Astrocyte of the spinal cord (primary cell): ENCODE measurements around the gene MGST2.
A peak's percentile ranks its signal among the peaks of the same experiment; 100 is the strongest.

Experiments
- DNase-seq: peaks from one replicate; pipeline ENCODE4 v3.0.0; 2011; ENCODE audit warnings: low read depth, low spot score
- H3K4me3 ChIP-seq: 2 replicates; pipeline ENCODE4 v1.5.1; 2011; ENCODE audit warnings: low read depth, mild to moderate bottlenecking, low read length, moderate library complexity
- CTCF ChIP-seq: IDR thresholded peaks from 2 replicates; pipeline ENCODE4 v1.5.1; 2012; ENCODE audit warnings: low read depth, mild to moderate bottlenecking, low read length, inconsistent platforms
- in situ Hi-C: cut with HindIII; loops from 2 replicates; pipeline ENCODE4 v1.10.0; 2017; ENCODE audit warnings: low sequenced_read_pairs

MGST2 gene

DNA sequence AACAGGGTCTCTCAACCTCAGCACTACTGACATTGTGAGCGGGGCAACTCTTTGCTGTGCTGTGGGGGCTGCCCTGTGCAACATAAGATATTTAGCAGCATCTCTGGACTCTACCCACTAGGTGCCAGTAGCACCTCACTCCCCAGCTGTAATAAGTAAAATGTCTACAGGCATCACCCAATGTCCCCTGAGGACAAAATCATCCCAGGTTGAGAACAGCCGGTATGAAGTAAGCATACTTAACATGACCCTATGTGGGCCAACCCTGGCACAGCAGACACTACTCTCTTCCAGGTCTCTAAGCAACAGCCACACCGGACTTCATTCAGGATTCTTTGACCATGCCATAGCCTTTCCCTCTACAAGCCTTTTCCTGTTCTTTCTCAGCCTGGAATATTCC, 10.5 kb upstream of the MGST2 start:
- peak; percentile 44 for TF ChIP-seq CTCF
- in situ Hi-C loops = no loop called here
- H3K4me3 ChIP-seq = no peak overlapping the region
- peak; percentile 40 for DNase-seq

- in situ Hi-C loops = no loop called here
- peak; percentile 88 for TF ChIP-seq CTCF
- DNase-seq = peak; percentile 79
- H3K4me3 ChIP-seq = no peak overlapping the region
These were observed 8.8 kb upstream of the MGST2 start for GRCh38 chr4:139656614-139657486.

DNA sequence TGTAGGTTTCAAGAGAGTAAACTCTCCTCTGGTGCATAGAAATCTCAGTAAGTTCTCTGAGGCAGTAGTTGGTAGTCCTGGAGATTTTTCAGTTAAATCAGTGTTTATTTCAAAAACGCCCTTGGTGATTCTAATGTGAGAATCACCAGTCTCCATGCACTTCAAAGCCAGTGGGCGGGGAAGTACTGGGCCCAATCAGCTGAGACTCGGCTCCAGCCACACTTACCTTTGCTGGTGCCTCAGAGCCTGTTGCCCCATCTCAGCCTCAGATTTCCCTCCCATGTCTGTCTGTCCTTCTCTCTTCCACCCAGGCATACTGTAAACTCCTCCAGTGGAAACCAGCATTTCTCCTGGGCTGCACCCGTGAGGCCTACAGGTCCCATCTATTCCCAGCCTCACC, 7.4 kb upstream of the MGST2 start:
- H3K4me3 ChIP-seq = no peak overlapping the region
- no peak for TF ChIP-seq CTCF
- no peak for DNase-seq
- in situ Hi-C loops = no loop called here

- H3K4me3 ChIP-seq = no peak overlapping the region
- no peak for DNase-seq
- TF ChIP-seq CTCF = no peak
- in situ Hi-C loops = no loop called here
These were observed 6.8 kb upstream of the MGST2 start for GRCh38 chr4:139658586-139659382.

GRCh38 chr4:139659735-139660424, 5.7 kb upstream of the MGST2 start:
- no peak overlapping the region for H3K4me3 ChIP-seq
- TF ChIP-seq CTCF = no peak
- in situ Hi-C loops = no loop called here
- DNase-seq = no peak

DNA sequence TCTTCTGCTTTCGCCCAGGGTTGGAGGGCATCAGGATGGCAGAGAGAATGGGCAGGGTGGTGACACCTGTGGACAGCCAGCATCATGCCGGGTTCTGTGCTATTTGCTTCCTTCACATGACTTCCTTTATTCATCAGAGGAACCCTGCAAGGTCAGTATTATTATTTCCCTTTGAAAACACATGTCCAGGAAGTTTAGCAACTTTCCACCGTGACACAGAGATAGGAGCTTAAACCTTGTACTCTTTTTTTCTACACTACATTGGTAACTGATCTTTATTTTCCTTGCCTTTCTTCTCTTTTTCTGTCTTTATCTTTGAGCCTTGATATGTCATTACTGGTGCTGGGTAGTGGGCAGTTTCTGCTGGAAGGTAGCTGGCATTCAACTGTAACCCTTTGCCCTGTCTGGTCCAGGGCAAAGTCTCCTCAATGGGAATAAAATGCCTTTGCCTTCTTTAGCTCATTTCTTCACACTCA, 5.0 kb upstream of the MGST2 start:
- H3K4me3 ChIP-seq = no peak overlapping the region
- no peak for TF ChIP-seq CTCF
- in situ Hi-C loops = no loop called here
- DNase-seq = no peak
